HepG2 (cell line): ENCODE data around the gene ARTN. TPM values are rescaled to one million over a fixed set of nuclear protein-coding genes. Genes with fewer than 3 reads are reported as not detected.

Experiments
- MED1 ChIP-seq: sonication (generic); formaldehyde crosslinking; IDR thresholded peaks from 2 replicates; pipeline ENCODE4 v1.4.0; 2020; ENCODE audit warnings: missing genetic modification reagents
- MIXL1 ChIP-seq: IDR thresholded peaks from 2 replicates; pipeline ENCODE4 v1.6.1; 2016
- NFATC3 ChIP-seq: sonication (generic); formaldehyde crosslinking; IDR thresholded peaks from 2 replicates; pipeline ENCODE4 v1.5.1; 2020; ENCODE audit warnings: mild to moderate bottlenecking, missing genetic modification reagents
- PAF1 ChIP-seq: IDR thresholded peaks from 2 replicates; pipeline ENCODE4 v1.6.1; 2016; ENCODE audit warnings: missing genetic modification reagents, missing compliant biosample characterization
- PCBP2 ChIP-seq: fragments of 200-400 bp; formaldehyde crosslinking; optimal IDR thresholded peaks from 2 replicates; pipeline ENCODE3; 2018; ENCODE audit warnings: low read length, low read depth; ENCODE audit not compliant: poor library complexity, severe bottlenecking
- PHF21A ChIP-seq: sonication (generic); formaldehyde crosslinking; IDR thresholded peaks from 2 replicates; pipeline ENCODE4 v1.5.0; 2020; ENCODE audit warnings: mild to moderate bottlenecking, missing genetic modification reagents
- SRSF9 ChIP-seq: fragments of 200-400 bp; formaldehyde crosslinking; IDR thresholded peaks from 2 replicates; pipeline ENCODE4 v1.6.1; 2018; ENCODE audit warnings: borderline replicate concordance, mild to moderate bottlenecking, low read depth, low read length; ENCODE audit not compliant: insufficient read depth, poor library complexity, severe bottlenecking
- SUZ12 ChIP-seq: fragments of 150-350 bp; IDR thresholded peaks from 2 replicates; pipeline ENCODE4 v1.6.1; 2014; ENCODE audit warnings: low read depth, low read length
- TEAD3 ChIP-seq: optimal IDR thresholded peaks from 2 replicates; pipeline ENCODE3; 2016; ENCODE audit warnings: borderline replicate concordance
- ZFP1 ChIP-seq: IDR thresholded peaks from 2 replicates; pipeline ENCODE4 v1.6.1; 2016
- ZGPAT ChIP-seq: IDR thresholded peaks from 2 replicates; pipeline ENCODE4 v1.6.1; 2016; ENCODE audit warnings: mild to moderate bottlenecking
- ZMYM4 ChIP-seq: sonication (generic); formaldehyde crosslinking; IDR thresholded peaks from 2 replicates; pipeline ENCODE4 v1.8.1; 2023; ENCODE audit warnings: mild to moderate bottlenecking, missing genetic modification reagents
- ZNF281 ChIP-seq: sonication (generic); formaldehyde crosslinking; IDR thresholded peaks from 2 replicates; pipeline ENCODE4 v1.4.0; 2020; ENCODE audit warnings: missing genetic modification reagents, borderline replicate concordance
- ZNF569 ChIP-seq: sonication (generic); formaldehyde crosslinking; IDR thresholded peaks from 2 replicates; pipeline ENCODE4 v1.5.0; 2020; ENCODE audit warnings: mild to moderate bottlenecking, missing genetic modification reagents, moderate library complexity, borderline replicate concordance
- ZNF879 ChIP-seq: sonication (generic); formaldehyde crosslinking; IDR thresholded peaks from 2 replicates; pipeline ENCODE4 v1.8.1; 2023; ENCODE audit warnings: missing genetic modification reagents
- polyA plus RNA-seq, 8 experiments: library from polyadenylated mRNA; depleted of rRNA in 3 of 8; stranded (reverse) in 7 of 8; unstranded in 1 of 8; fragments of >200 nt; fragmentation: Illumina TruSeq in 4 of 8; extraction: Trizol in 4 of 8; gene quantifications; 2 replicates each; pipeline versions ENCODE4 v1.2.1 to v1.2.3, GENCODE V29; 2011 to 2016; ENCODE audit warnings: low read depth in 4 of 8, missing spikeins in 1 of 8, mixed read lengths in 1 of 8; ENCODE audit not compliant: insufficient read depth in 1 of 8
- total RNA-seq, 5 experiments: library from RNA; depleted of rRNA; stranded (reverse); fragments of >200 nt; fragmentation: Illumina TruSeq; extraction: Trizol; gene quantifications; 2 replicates each; pipeline ENCODE4 v1.2.3, GENCODE V29; 2016; ENCODE audit warnings: low read depth in 1 of 5
- TF ChIP-seq, protein P1 (sequence below): sonication (generic); formaldehyde crosslinking; IDR thresholded peaks from 2 replicates; pipeline ENCODE4 v1.8.1; 2023; ENCODE audit warnings: mild to moderate bottlenecking, moderate library complexity, missing genetic modification reagents
- TF ChIP-seq, protein P2 (sequence below), 2 experiments: fragments of 450-650 bp in 1 of 2; sonication (generic) in 1 of 2; formaldehyde crosslinking; IDR thresholded peaks; 2 replicates each; pipeline versions ENCODE4 v1.5.0 to v1.8.0; 2020 to 2022; ENCODE audit warnings: mild to moderate bottlenecking in 1 of 2, missing genetic modification reagents in 1 of 2
- TF ChIP-seq, protein P3 (sequence below): sonication (generic); formaldehyde crosslinking; IDR thresholded peaks from 2 replicates; pipeline ENCODE4 v1.5.1; 2020; ENCODE audit warnings: mild to moderate bottlenecking, missing genetic modification reagents, moderate library complexity

ARTN gene
- total and polyA plus RNA-seq, 2 of the 13 experiments (the other 11 are each of a cell fraction or from before 2014, with no cell fraction given): 0.11 to 0.62 TPM

DNA sequence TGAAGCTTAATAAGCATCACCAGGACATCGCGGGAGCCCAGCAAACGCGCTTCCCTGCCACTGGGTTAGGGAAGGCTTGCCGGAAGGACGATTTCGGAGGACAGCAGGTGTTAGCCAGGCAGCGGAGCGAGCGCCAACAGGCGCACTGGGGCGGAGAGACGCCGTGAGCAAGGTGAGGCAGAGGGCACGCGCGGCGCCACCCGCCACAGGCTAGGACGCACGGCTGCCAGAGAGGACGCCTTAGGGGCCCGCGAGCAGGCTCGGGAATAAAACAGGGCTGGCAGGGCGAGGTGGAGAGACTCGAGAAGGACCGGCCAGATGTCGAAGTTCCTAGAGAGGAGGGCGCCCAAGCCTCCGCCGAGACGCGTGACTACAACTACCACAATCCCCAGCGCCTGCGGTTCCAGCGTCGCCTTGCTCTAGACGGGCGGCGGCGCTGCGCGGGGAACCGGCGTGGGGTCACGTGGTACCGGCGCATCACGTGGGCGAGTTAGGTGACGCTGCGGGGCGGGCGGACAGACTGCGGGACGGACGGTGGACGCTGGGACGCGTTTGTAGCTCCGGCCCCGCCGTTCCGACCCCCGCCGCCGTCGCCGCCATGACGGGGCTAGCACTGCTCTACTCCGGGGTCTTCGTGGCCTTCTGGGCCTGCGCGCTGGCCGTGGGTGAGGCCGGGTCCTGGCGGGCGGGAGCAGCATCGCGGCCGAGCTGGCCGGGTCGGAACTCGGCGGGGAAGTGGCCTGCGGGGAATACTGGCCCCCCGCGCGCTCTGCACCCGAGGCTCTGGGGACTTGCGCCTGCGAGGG is 41.0 kb downstream of the ARTN start, which contains the start of gene ATP6V0B (continued):
- TF ChIP-seq, protein P1, sequence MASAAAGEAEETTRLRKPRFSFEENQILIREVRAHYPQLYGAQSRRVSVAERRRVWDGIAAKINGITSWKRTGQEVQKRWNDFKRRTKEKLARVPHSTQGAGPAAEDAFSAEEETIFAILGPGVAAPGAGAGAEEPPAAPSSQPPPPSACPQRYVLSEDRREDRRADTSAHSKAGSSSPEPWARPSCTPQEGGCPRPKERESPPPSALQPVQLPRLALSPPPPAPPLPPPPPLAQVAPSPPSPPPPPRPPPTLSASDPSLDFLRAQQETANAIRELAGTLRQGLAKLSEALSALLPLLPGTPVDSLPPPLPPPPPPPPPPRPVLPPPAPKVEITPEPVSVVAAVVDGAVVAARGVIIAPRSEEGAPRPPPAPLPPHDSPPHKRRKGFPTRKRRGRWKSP (CRISPR knock-in tag): peak; percentile 78
- TF ChIP-seq, protein P2, sequence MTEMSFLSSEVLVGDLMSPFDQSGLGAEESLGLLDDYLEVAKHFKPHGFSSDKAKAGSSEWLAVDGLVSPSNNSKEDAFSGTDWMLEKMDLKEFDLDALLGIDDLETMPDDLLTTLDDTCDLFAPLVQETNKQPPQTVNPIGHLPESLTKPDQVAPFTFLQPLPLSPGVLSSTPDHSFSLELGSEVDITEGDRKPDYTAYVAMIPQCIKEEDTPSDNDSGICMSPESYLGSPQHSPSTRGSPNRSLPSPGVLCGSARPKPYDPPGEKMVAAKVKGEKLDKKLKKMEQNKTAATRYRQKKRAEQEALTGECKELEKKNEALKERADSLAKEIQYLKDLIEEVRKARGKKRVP (CRISPR knock-in tag; IDR thresholded peaks at IDR 0.05): peak in 1 of 2 experiments; percentile 53; a peak in 2 of 4 replicates
- TF ChIP-seq MED1 (CRISPR knock-in tag): peak; percentile 47; the same call in 1 of the 2 replicates
- no peak for TF ChIP-seq PCBP2
- TF ChIP-seq, protein P3, sequence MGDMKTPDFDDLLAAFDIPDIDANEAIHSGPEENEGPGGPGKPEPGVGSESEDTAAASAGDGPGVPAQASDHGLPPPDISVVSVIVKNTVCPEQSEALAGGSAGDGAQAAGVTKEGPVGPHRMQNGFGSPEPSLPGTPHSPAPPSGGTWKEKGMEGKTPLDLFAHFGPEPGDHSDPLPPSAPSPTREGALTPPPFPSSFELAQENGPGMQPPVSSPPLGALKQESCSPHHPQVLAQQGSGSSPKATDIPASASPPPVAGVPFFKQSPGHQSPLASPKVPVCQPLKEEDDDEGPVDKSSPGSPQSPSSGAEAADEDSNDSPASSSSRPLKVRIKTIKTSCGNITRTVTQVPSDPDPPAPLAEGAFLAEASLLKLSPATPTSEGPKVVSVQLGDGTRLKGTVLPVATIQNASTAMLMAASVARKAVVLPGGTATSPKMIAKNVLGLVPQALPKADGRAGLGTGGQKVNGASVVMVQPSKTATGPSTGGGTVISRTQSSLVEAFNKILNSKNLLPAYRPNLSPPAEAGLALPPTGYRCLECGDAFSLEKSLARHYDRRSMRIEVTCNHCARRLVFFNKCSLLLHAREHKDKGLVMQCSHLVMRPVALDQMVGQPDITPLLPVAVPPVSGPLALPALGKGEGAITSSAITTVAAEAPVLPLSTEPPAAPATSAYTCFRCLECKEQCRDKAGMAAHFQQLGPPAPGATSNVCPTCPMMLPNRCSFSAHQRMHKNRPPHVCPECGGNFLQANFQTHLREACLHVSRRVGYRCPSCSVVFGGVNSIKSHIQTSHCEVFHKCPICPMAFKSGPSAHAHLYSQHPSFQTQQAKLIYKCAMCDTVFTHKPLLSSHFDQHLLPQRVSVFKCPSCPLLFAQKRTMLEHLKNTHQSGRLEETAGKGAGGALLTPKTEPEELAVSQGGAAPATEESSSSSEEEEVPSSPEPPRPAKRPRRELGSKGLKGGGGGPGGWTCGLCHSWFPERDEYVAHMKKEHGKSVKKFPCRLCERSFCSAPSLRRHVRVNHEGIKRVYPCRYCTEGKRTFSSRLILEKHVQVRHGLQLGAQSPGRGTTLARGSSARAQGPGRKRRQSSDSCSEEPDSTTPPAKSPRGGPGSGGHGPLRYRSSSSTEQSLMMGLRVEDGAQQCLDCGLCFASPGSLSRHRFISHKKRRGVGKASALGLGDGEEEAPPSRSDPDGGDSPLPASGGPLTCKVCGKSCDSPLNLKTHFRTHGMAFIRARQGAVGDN: peak; percentile 93
- TF ChIP-seq PHF21A: peak; percentile 75; the same call in 1 of the 2 replicates
- no peak for TF ChIP-seq ZFP1 (CRISPR knock-in tag)
- TF ChIP-seq TEAD3: no peak
- peak; percentile 58 for TF ChIP-seq SUZ12
- TF ChIP-seq ZNF879 (CRISPR knock-in tag): no peak
- peak; percentile 73; the same call in 1 of the 2 replicates for TF ChIP-seq ZGPAT (CRISPR knock-in tag)
- TF ChIP-seq PAF1 (CRISPR knock-in tag): no peak
- no peak for TF ChIP-seq SRSF9
- TF ChIP-seq ZNF281: peak; percentile 8; the same call in 1 of the 2 replicates
- TF ChIP-seq MIXL1 (CRISPR knock-in tag): peak; percentile 49; the same call in 1 of the 2 replicates
- peak; percentile 67; the same call in 1 of the 2 replicates for TF ChIP-seq ZMYM4 (CRISPR knock-in tag)
- TF ChIP-seq ZNF569 (CRISPR knock-in tag): no peak
- TF ChIP-seq NFATC3: no peak
